Inferior parietal cortex (tissue), 1 donor: Measurements from ENCODE around the gene OR56B4.

Source experiments
- DNase-seq: peaks from one replicate; pipeline ENCODE4 v3.0.0-alpha.2; 2016; ENCODE audit errors: extremely low spot score

The OR56B4 gene

GRCh38 chr11:6151117-6151516 lies 43.6 kb downstream of the OR56B4 start:
- DNase-seq = no peak

- DNase-seq = no peak
Observed at GRCh38 chr11:6152126-6152525, 44.6 kb downstream of the OR56B4 start.

DNA sequence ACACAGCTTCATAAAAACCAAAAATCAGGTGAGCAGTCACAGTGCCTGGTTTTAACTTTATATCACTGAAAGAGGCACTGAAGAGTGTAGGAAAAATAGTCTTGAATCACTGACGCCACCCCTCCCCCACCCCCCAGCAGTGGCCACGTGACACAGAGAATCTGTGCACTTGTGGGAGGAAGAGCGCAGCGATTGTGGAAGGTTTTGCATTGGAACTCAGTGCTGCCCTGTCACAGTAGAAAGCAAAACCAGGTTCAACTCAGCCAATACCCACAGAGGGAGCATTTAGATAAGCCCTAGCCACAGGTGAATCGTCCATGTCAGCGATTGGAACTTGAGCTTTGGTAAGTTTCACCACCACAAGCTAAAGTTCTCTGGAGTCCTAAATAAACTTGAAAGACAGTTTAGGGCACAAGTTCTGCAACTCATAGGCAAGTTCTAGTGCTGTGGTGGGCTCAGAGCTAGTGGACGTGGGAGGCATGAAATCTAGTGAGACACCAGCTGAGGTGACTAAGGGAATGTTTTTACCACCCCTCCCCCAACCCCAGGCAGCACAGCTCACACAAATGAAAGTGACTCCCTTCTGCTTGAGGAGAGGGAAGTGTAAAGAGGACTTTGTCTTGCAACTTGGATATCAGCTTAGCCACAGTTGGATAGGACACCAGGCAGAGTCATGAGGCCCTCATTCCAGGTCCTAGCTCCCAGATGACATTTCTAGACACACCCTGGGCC lies 49.3 kb downstream of the OR56B4 start:
- no peak for DNase-seq
